ENCODE data around the gene CTNNA3.

DNA sequence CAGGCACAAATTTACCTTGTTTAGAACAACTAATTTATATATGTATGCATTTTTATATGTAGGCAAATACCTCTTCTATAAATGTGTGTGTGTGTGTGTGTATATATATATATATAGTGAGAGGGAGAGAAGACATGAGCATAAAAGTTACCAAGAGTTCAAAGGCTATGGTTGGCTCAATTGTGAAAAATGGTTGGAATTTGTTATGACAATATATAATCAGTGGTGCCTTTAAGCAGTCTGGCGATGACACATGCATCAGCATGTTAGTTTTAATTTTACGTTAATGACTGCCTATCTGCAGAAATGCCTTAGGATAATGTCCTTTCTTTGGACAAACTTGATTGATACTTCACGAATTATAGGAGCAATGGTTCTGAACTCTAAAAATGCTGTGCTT, 1750.9 kb downstream of the CTNNA3 start:
- TF ChIP-seq EP300 (IDR thresholded peaks at IDR 0.05; ENCODE audit: low read depth) (no peak), POLR2A (IDR thresholded peaks at IDR 0.05) (no peak), POLR2AphosphoS5 (IDR thresholded peaks at IDR 0.05) (no peak)
- TF ChIP-seq, protein P1, sequence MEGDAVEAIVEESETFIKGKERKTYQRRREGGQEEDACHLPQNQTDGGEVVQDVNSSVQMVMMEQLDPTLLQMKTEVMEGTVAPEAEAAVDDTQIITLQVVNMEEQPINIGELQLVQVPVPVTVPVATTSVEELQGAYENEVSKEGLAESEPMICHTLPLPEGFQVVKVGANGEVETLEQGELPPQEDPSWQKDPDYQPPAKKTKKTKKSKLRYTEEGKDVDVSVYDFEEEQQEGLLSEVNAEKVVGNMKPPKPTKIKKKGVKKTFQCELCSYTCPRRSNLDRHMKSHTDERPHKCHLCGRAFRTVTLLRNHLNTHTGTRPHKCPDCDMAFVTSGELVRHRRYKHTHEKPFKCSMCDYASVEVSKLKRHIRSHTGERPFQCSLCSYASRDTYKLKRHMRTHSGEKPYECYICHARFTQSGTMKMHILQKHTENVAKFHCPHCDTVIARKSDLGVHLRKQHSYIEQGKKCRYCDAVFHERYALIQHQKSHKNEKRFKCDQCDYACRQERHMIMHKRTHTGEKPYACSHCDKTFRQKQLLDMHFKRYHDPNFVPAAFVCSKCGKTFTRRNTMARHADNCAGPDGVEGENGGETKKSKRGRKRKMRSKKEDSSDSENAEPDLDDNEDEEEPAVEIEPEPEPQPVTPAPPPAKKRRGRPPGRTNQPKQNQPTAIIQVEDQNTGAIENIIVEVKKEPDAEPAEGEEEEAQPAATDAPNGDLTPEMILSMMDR (IDR thresholded peaks at IDR 0.05) = no peak
